ENCODE data around the gene CEACAM1. TPM values are rescaled to one million over a fixed set of nuclear protein-coding genes. Genes with fewer than 3 reads are reported as not detected.
"Not testable (repeated sequence)": the region's sequence is repeated elsewhere in the genome, so short reads cannot be mapped to it uniquely, and the experiment has no call there.

Gene CEACAM1
- total RNA-seq, 1 donor, result not detected

DNA sequence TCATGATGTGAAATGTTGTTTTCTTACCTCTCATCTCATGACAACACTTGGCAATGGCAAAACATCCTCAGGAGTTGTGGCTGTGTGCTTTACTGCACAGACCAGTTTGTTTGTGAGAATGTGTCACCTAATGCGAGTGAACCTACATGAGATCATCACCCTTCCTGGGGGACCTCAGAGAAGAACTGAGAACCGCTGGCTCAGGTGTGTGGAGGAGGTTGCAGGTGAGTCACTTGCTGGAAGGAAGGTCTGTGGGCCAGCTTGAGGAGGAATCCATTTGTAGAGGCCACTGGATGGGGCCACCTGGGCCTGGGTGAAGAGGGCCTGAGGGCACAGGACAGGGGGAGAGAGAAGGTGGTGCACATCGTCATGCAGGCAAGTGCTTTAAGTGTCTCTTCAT, 3.0 kb upstream of the CEACAM1 start:
- H3K9me3 ChIP-seq (ENCODE audit: low read depth, low read length), result no peaks in the 10 kb centered on the region
- H3K36me3 ChIP-seq (ENCODE audit: insufficient read depth, low read length), result no peaks in the 10 kb centered on the region
- no peak overlapping the region for H3K4me2 ChIP-seq (ENCODE audit: insufficient read depth, low read length)
- H2AFZ ChIP-seq (ENCODE audit: low read length), result no peak overlapping the region
- DNase-seq (ENCODE audit: insufficient read length, low spot score, missing footprints), result no peak
- TF ChIP-seq, protein P1, sequence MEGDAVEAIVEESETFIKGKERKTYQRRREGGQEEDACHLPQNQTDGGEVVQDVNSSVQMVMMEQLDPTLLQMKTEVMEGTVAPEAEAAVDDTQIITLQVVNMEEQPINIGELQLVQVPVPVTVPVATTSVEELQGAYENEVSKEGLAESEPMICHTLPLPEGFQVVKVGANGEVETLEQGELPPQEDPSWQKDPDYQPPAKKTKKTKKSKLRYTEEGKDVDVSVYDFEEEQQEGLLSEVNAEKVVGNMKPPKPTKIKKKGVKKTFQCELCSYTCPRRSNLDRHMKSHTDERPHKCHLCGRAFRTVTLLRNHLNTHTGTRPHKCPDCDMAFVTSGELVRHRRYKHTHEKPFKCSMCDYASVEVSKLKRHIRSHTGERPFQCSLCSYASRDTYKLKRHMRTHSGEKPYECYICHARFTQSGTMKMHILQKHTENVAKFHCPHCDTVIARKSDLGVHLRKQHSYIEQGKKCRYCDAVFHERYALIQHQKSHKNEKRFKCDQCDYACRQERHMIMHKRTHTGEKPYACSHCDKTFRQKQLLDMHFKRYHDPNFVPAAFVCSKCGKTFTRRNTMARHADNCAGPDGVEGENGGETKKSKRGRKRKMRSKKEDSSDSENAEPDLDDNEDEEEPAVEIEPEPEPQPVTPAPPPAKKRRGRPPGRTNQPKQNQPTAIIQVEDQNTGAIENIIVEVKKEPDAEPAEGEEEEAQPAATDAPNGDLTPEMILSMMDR (IDR thresholded peaks at IDR 0.05; ENCODE audit: extremely low read depth, low read depth, low read length), result no peak
- peaks cover 6% of the 10 kb centered on the region for H3K27me3 ChIP-seq (ENCODE audit: insufficient read depth, low read length)
- H3K4me3 ChIP-seq (ENCODE audit: insufficient read depth, low read length), result no peak overlapping the region
- H4K20me1 ChIP-seq (ENCODE audit: insufficient read depth, low read length), result peaks cover 9% of the 10 kb centered on the region
- no peak overlapping the region for H3K27ac ChIP-seq (ENCODE audit: low read depth, low read length)
- H3K79me2 ChIP-seq (ENCODE audit: insufficient read depth, low read length), result no peaks in the 10 kb centered on the region
- no peaks in the 10 kb centered on the region for H3K4me1 ChIP-seq (ENCODE audit: insufficient read depth, low read length)

DNA sequence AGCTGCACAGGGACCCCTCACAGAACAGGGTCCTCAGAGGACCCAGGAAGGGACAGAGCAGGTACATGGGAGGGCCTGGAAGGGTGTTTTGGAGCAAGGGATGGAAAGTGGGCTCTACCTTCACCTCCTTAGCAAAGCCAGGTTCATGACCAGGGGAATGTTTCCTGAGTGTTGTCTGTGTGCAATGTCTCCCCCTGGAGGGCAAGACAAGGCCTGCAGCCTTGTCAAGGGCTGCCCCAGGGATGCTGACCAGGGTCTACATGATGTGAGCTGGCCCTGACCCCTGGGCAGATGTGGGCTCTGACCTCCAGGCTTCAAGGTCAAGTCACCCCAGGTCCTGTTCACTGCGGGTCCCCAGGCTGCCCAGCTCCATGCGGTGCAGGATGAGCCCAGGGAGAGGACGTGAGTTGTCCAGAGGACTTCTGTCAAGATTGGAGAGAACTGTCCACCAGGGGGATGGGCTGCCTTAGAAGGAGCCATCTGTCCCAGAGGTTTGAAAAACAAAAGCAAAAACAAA, 1.0 kb upstream of the CEACAM1 start:
- no peaks in the 10 kb centered on the region for H3K79me2 ChIP-seq (ENCODE audit: insufficient read depth, low read length)
- H3K27me3 ChIP-seq (ENCODE audit: insufficient read depth, low read length), result peaks cover 2% of the 10 kb centered on the region
- peaks cover 11% of the 10 kb centered on the region for H4K20me1 ChIP-seq (ENCODE audit: insufficient read depth, low read length)
- no peaks in the 10 kb centered on the region for H3K9me3 ChIP-seq (ENCODE audit: low read depth, low read length)
- TF ChIP-seq, protein P1 (IDR thresholded peaks at IDR 0.05; ENCODE audit: extremely low read depth, low read depth, low read length), result peak; percentile 92
- H3K27ac ChIP-seq (ENCODE audit: low read depth, low read length), result no peak overlapping the region
- no peak overlapping the region for H2AFZ ChIP-seq (ENCODE audit: low read length)
- no peaks in the 10 kb centered on the region for H3K36me3 ChIP-seq (ENCODE audit: insufficient read depth, low read length)
- H3K4me2 ChIP-seq (ENCODE audit: insufficient read depth, low read length), result no peak overlapping the region
- peak; percentile 86 for DNase-seq (ENCODE audit: insufficient read length, low spot score, missing footprints)
- no peaks in the 10 kb centered on the region for H3K4me1 ChIP-seq (ENCODE audit: insufficient read depth, low read length)
- H3K4me3 ChIP-seq (ENCODE audit: insufficient read depth, low read length), result no peak overlapping the region

DNA sequence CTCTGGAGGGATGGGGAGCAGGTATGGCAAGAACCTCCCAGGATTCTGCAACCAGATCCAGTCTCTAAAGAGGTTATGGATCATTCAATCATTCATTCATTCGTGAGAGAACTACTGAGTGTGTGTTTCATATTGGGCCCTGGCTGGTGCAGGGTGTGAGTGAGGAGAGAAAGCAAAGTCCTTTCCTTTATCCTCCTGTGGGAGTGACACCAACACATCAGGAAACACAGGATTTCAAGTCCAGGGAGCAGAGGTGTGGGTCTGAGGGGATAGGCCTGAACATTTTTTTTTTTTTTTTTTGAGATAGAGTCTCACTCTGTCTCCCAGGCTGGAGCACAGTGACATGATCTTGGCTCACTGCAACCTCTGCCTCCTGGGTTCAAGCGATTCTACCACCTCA, 3.3 kb downstream of the CEACAM1 start:
- Histone ChIP-seq H3K36me3 (ENCODE audit: insufficient read depth, low read length) (no peaks in the 10 kb centered on the region), H3K27ac (ENCODE audit: low read depth, low read length) (no peak overlapping the region), H3K9me3 (ENCODE audit: low read depth, low read length) (no peaks in the 10 kb centered on the region), H3K27me3 (ENCODE audit: insufficient read depth, low read length) (peaks cover 15% of the 10 kb centered on the region), H3K4me3 (ENCODE audit: insufficient read depth, low read length) (no peak overlapping the region), H3K4me2 (ENCODE audit: insufficient read depth, low read length) (no peak overlapping the region), H2AFZ (ENCODE audit: low read length) (no peak overlapping the region), H3K79me2 (ENCODE audit: insufficient read depth, low read length) (no peaks in the 10 kb centered on the region), H4K20me1 (ENCODE audit: insufficient read depth, low read length) (peaks cover 22% of the 10 kb centered on the region), H3K4me1 (ENCODE audit: insufficient read depth, low read length) (no peaks in the 10 kb centered on the region)
- DNase-seq (ENCODE audit: insufficient read length, low spot score, missing footprints), result no peak
- TF ChIP-seq, protein P1 (IDR thresholded peaks at IDR 0.05; ENCODE audit: extremely low read depth, low read depth, low read length), result no peak

DNA sequence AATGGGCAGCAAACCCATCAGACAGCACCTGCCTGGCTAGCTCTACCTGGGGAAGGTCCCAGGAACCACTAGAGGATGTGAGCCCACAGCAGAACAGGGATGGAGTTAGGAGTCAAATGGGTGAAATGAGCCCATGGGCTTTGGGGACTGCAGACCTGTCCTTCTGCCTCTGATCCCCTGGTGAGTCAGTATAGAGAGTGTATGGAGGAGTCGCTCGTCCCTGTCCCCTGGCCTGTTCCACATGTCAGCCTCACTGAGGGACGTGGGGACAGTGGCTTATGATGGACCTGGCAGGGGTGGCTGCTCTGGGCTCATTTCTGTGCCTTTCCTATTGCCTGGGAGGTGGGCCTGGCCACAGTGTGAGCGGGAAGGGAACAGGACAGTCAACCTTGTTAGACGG, 4.0 kb downstream of the CEACAM1 start:
- Histone ChIP-seq H3K4me2 (ENCODE audit: insufficient read depth, low read length) (no peak overlapping the region), H3K27ac (ENCODE audit: low read depth, low read length) (no peak overlapping the region), H3K4me3 (ENCODE audit: insufficient read depth, low read length) (no peak overlapping the region), H3K79me2 (ENCODE audit: insufficient read depth, low read length) (no peaks in the 10 kb centered on the region), H3K36me3 (ENCODE audit: insufficient read depth, low read length) (no peaks in the 10 kb centered on the region), H2AFZ (ENCODE audit: low read length) (no peak overlapping the region), H3K9me3 (ENCODE audit: low read depth, low read length) (no peaks in the 10 kb centered on the region), H4K20me1 (ENCODE audit: insufficient read depth, low read length) (peaks cover 20% of the 10 kb centered on the region), H3K27me3 (ENCODE audit: insufficient read depth, low read length) (peaks cover 15% of the 10 kb centered on the region), H3K4me1 (ENCODE audit: insufficient read depth, low read length) (no peaks in the 10 kb centered on the region)
- TF ChIP-seq, protein P1 (IDR thresholded peaks at IDR 0.05; ENCODE audit: extremely low read depth, low read depth, low read length), result no peak
- DNase-seq (ENCODE audit: insufficient read length, low spot score, missing footprints), result no peak

DNA sequence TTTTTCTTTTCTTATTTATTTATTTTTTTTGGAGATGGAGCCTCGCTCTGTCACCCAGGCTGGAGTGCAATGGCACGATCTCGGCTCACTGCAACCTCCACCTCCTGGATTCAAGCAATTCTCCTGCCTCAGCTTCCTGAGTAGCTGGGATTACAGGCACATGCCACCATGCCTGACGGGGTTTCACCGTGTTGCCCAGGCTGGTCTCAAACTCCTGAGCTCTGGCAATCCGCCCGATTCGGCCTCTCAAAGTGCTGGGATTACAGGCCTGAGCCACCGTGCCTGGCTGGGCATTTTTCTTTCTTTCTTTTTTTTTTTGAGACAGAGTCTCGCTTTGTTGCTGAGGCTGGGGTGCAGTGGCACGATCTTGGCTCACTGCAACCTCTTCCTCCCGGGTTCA, 6.0 kb downstream of the CEACAM1 start:
- H3K27ac ChIP-seq (ENCODE audit: low read depth, low read length); H2AFZ ChIP-seq (ENCODE audit: low read length); H3K4me2 ChIP-seq (ENCODE audit: insufficient read depth, low read length); H3K79me2 ChIP-seq (ENCODE audit: insufficient read depth, low read length); H3K4me1 ChIP-seq (ENCODE audit: insufficient read depth, low read length); H3K4me3 ChIP-seq (ENCODE audit: insufficient read depth, low read length); H3K9me3 ChIP-seq (ENCODE audit: low read depth, low read length); DNase-seq (ENCODE audit: insufficient read length, low spot score, missing footprints); H3K36me3 ChIP-seq (ENCODE audit: insufficient read depth, low read length): not testable (repeated sequence)
- Histone ChIP-seq H3K27me3 (ENCODE audit: insufficient read depth, low read length) (peaks cover 21% of the 10 kb centered on the region), H4K20me1 (ENCODE audit: insufficient read depth, low read length) (peaks cover 13% of the 10 kb centered on the region)
